Erythroblast (primary cell): ENCODE data around the gene RNASEH1.

Source experiments
- GATA1 ChIP-seq: IDR thresholded peaks from 2 replicates; pipeline ENCODE4 v1.6.1; 2011; ENCODE audit warnings: low read depth, mild to moderate bottlenecking, control low read depth, low read length, moderate library complexity
- POLR2A ChIP-seq: IDR thresholded peaks from 2 replicates; pipeline ENCODE4 v1.6.1; 2011; ENCODE audit warnings: mild to moderate bottlenecking, low read length

DNA sequence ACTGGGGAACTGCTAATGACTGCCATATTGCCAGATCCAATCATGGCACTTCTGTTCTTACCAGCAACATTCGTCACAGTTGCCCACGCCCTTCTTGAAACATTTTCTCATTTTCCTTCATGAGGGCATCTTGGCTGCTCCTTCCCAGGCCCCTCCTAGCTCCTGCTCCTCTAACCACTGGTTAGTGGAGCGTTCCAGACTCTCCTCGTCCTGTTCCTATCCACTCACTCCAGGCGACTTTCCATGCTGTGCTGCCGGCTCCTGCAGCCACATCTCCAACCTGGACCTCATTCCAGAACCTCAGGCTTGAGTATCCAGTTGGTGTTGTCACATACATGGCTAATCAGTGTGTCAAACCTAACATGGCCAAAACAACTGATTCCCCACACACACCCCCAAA, 37.5 kb downstream of the RNASEH1 start:
- no peak for TF ChIP-seq POLR2A
- no peak for TF ChIP-seq GATA1
